Measurements from ENCODE around the gene CTBP2. TPM values are rescaled to one million over a fixed set of nuclear protein-coding genes. Genes with fewer than 3 reads are reported as not detected.

CTBP2 gene
- total RNA-seq, 1 donor from 2014 or later = 55.2 TPM

DNA sequence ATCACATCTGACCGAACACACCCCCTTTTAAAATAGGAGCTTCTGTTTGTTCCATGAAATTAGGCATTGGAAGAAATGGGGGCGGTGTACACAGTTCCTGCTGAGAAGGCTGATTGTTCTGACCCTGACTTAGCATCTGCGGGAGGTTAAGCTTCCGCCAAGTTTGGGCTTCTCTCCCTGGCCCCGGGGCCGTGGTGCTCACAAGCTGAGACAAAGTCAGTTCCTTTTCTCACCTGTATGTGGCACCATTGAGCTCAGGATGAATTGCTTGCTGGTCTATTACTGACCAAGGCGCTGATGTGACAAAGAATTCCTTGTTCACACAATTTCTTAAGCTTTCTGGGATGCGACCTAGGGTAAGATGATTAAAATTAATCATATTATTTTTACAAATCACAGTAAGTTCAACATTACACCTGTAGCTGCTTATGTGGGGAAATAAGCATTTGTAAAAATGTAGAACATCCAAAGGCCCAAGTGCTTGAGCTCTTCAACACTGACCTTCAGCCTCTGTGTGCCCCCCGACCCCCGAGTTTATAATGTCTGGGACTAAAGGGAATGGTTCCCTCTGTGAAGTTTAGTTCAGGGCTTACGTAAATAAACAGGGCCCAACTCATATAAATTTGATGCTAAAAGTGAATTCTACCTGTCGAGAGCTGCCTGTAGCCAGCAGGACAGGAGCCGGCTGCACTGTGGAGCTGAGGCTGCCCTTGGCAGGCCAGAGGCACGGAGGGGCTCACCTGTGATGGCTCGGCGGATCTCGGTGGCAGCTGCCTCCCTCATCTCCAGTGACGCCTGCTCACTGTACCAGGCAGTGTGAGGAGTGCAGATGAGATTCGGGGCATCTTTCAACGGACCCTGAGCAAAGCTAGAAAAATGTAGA is 167.7 kb downstream of the CTBP2 start:
- H3K4me2 ChIP-seq = no peak overlapping the region
- peaks cover 50% of the 10 kb centered on the region for H3K36me3 Mint-ChIP-seq
- H3K4me3 Mint-ChIP-seq = no peak overlapping the region
- peaks cover 3% of the 10 kb centered on the region for H4K20me1 ChIP-seq (ENCODE audit: low read depth)
- peak overlapping the region; percentile 25 for H3K27ac Mint-ChIP-seq
- H3K36me3 ChIP-seq = peaks cover 6% of the 10 kb centered on the region
- H3K9me3 Mint-ChIP-seq = no peaks in the 10 kb centered on the region
- no peak overlapping the region for H3K27ac ChIP-seq
- no peaks in the 10 kb centered on the region for H3K79me2 ChIP-seq (ENCODE audit: low read depth)
- H3F3A ChIP-seq (ENCODE audit: low read depth) = peaks cover 22% of the 10 kb centered on the region
- H3K4me3 ChIP-seq = no peak overlapping the region
- no peak overlapping the region for H2AFZ ChIP-seq (replicated peaks)
- H3K27me3 Mint-ChIP-seq (ENCODE audit: insufficient read depth, low read depth) = peaks cover 2% of the 10 kb centered on the region
- DNase-seq (ENCODE audit: low spot score) = peak; percentile 70
- no peaks in the 10 kb centered on the region for H3K27me3 ChIP-seq
- no peaks in the 10 kb centered on the region for H3K4me1 Mint-ChIP-seq
- H3K4me1 ChIP-seq = no peaks in the 10 kb centered on the region
- no peak for TF ChIP-seq EZH2 (IDR thresholded peaks at IDR 0.05)
- TF ChIP-seq, protein P1, sequence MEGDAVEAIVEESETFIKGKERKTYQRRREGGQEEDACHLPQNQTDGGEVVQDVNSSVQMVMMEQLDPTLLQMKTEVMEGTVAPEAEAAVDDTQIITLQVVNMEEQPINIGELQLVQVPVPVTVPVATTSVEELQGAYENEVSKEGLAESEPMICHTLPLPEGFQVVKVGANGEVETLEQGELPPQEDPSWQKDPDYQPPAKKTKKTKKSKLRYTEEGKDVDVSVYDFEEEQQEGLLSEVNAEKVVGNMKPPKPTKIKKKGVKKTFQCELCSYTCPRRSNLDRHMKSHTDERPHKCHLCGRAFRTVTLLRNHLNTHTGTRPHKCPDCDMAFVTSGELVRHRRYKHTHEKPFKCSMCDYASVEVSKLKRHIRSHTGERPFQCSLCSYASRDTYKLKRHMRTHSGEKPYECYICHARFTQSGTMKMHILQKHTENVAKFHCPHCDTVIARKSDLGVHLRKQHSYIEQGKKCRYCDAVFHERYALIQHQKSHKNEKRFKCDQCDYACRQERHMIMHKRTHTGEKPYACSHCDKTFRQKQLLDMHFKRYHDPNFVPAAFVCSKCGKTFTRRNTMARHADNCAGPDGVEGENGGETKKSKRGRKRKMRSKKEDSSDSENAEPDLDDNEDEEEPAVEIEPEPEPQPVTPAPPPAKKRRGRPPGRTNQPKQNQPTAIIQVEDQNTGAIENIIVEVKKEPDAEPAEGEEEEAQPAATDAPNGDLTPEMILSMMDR (IDR thresholded peaks at IDR 0.05) = peak; percentile 65
- no peaks in the 10 kb centered on the region for H3K9me3 ChIP-seq (ENCODE audit: low read depth)
- no peak overlapping the region for H3K9ac ChIP-seq

DNA sequence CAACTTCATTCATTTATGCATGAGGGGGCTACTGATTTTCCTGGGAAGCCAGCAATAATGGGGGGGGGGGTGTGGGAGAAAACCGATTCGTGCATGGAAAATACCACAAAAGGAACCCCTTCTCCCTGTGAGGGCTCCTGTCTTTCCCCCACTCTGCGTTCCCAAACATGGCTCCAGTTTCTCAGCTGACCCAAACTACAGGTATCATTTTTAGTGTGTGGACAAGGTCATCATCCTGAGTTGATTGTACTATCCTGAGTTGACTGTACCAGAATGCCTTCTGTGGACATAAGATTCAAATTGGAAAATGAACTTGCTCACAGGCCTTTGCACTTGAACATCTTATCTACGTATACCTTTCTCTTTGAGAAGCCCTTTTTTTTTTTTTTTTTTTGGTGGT is 168.5 kb downstream of the CTBP2 start:
- H3K36me3 ChIP-seq = peaks cover 6% of the 10 kb centered on the region

DNA sequence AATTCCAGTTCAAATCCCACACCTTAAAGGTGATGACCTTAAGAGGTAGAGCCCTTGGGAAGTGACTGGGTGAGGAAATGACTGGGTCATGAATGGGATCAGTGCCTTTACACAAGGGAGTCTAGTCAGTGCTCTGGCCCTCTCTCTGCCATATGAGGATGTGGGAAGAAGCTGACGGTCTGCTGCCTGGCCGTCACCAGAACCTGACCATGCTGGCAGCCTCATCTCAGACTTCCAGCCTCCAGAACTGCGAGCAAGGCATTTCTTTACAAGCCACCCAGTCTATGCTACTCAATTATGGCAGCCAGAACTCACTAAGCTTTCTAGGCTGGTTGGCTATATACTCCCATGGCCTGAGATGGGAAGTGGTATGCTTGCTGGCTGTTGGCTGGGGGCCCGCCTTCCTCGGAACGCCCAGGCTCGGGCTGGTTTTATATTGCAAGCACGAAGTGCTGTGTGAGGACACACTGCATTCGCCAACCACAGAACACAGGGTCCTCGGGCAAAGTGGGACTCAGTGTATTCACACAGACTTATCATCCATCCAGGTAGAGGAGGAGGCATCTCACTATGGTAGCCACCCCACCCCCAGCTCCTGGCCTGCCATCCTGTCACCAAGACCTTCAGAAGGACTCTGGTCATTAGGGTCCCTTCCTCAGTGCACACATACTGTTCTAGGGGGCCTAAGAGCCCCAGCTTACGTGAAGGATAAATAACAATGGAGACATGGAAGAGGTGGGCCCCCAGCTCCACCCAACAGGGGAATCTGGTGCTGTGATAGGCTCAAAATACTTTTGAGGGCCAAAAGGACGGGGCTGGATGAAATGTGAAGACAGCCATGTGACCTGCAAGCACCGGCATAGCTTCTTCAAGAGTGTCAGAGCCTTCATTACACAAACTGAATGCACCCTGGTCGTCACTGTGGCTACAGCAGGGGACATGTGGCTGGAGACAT is 169.4 kb downstream of the CTBP2 start:
- no peaks in the 10 kb centered on the region for H3K4me1 Mint-ChIP-seq
- H3K36me3 Mint-ChIP-seq = peaks cover 49% of the 10 kb centered on the region
- no peak overlapping the region for H2AFZ ChIP-seq (replicated peaks)
- H3K4me1 ChIP-seq = no peaks in the 10 kb centered on the region
- H3K36me3 ChIP-seq = peaks cover 6% of the 10 kb centered on the region
- TF ChIP-seq EZH2phosphoT487 (IDR thresholded peaks at IDR 0.05) (no peak), EZH2 (IDR thresholded peaks at IDR 0.05) (no peak)
- TF ChIP-seq, protein P1 (IDR thresholded peaks at IDR 0.05) = no peak
- no peak overlapping the region for H3K9ac ChIP-seq
- H3K4me2 ChIP-seq = no peak overlapping the region
- H3K27ac Mint-ChIP-seq = no peak overlapping the region
- no peak overlapping the region for H3K4me3 Mint-ChIP-seq
- H3K9me3 Mint-ChIP-seq = no peaks in the 10 kb centered on the region
- H4K20me1 ChIP-seq (ENCODE audit: low read depth) = no peaks in the 10 kb centered on the region
- H3K9me3 ChIP-seq (ENCODE audit: low read depth) = no peaks in the 10 kb centered on the region
- DNase-seq (ENCODE audit: low spot score) = no peak
- H3K27me3 Mint-ChIP-seq (ENCODE audit: insufficient read depth, low read depth) = no peaks in the 10 kb centered on the region
- no peak overlapping the region for H3K27ac ChIP-seq
- peaks cover 38% of the 10 kb centered on the region for H3F3A ChIP-seq (ENCODE audit: low read depth)
- no peaks in the 10 kb centered on the region for H3K27me3 ChIP-seq
- H3K79me2 ChIP-seq (ENCODE audit: low read depth) = no peaks in the 10 kb centered on the region
- H3K4me3 ChIP-seq = no peak overlapping the region

More for the DNA sequence above, 168.5 kb downstream of the CTBP2 start:
- peaks cover 3% of the 10 kb centered on the region for H4K20me1 ChIP-seq (ENCODE audit: low read depth)
- TF ChIP-seq EZH2 (IDR thresholded peaks at IDR 0.05) (no peak), EZH2phosphoT487 (IDR thresholded peaks at IDR 0.05) (no peak)
- TF ChIP-seq, protein P1 (IDR thresholded peaks at IDR 0.05) = no peak
- H3K27ac Mint-ChIP-seq = no peak overlapping the region
- H3K4me1 Mint-ChIP-seq = no peaks in the 10 kb centered on the region
- H3K9me3 Mint-ChIP-seq = no peaks in the 10 kb centered on the region
- peaks cover 48% of the 10 kb centered on the region for H3K36me3 Mint-ChIP-seq
- no peak overlapping the region for H3K4me3 Mint-ChIP-seq
- no peak for DNase-seq (ENCODE audit: low spot score)
- no peaks in the 10 kb centered on the region for H3K9me3 ChIP-seq (ENCODE audit: low read depth)
- H3F3A ChIP-seq (ENCODE audit: low read depth) = peaks cover 30% of the 10 kb centered on the region
- no peaks in the 10 kb centered on the region for H3K27me3 ChIP-seq
- no peaks in the 10 kb centered on the region for H3K27me3 Mint-ChIP-seq (ENCODE audit: insufficient read depth, low read depth)
- no peak overlapping the region for H2AFZ ChIP-seq (replicated peaks)
- H3K27ac ChIP-seq = no peak overlapping the region
- H3K79me2 ChIP-seq (ENCODE audit: low read depth) = no peaks in the 10 kb centered on the region
- H3K4me3 ChIP-seq = no peak overlapping the region
- H3K9ac ChIP-seq = no peak overlapping the region
- H3K4me2 ChIP-seq = no peak overlapping the region
- no peaks in the 10 kb centered on the region for H3K4me1 ChIP-seq

Measured in neural progenitor cell (in vitro differentiated cells).